VCaP (cell line): ENCODE results near the gene P2RX6.

Source experiments
- H3K27ac ChIP-seq: fragments of 450-650 bp; 2 replicates; pipeline ENCODE4 v1.5.1; 2017
- CTCF ChIP-seq: fragments of 450-650 bp; conservative IDR thresholded peaks from 2 replicates; pipeline ENCODE4 v1.5.1; 2017; ENCODE audit warnings: mild to moderate bottlenecking, moderate library complexity

The P2RX6 gene

DNA sequence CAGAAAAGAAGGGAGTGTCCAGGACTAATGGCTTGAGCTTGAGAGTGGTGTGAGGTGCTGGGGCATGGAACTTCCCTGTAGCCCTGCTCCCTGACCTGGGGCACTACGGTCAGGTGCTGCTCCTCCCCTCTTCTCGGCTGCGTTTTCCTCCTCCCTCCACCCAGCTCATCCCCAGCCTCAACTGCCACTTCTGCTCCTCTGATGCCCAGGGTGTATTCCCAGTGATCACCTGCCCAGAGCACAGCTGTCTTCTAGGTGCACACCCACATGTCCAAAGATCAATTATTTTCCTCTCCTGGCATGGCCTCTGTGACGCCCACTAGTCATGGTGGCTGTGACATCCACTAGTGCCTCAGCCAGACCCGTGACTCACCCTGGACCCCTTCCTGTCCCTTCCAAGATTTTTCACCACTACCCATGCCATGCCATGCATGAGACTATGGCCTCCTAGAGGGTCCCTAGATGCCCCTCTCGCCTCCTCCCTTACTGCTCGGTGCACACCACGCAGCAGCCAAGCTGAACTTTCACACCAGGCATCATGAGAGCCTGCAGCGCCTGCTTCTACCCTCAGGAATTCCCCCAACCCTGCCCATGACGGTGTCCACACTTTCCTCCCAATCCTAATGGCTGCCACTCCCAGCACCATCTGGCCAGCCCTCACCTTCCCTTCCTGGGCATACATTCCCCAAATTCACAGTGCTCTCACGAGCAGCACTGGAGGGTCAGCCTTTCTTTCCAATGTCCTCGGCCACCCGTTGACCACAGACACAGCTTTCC lies 1.9 kb downstream of the P2RX6 start:
- H3K27ac ChIP-seq, result no peak overlapping the region
- no peak for TF ChIP-seq CTCF

- no peak overlapping the region for H3K27ac ChIP-seq
- TF ChIP-seq CTCF, result no peak
Measured at GRCh38 chr22:21018314-21018713, 3.3 kb downstream of the P2RX6 start.

- no peak overlapping the region for H3K27ac ChIP-seq
- TF ChIP-seq CTCF, result peak; percentile 43; the same call in 1 of the 2 replicates
Measured at GRCh38 chr22:21020802-21021429, 6.0 kb downstream of the P2RX6 start.

- no peak for TF ChIP-seq CTCF
- no peak overlapping the region for H3K27ac ChIP-seq
Measured at GRCh38 chr22:21022507-21022906, 7.5 kb downstream of the P2RX6 start.

GRCh38 chr22:21022955-21023614 lies 8.1 kb downstream of the P2RX6 start:
- no peak overlapping the region for H3K27ac ChIP-seq
- no peak for TF ChIP-seq CTCF

- no peak overlapping the region for H3K27ac ChIP-seq
- TF ChIP-seq CTCF, result no peak
Measured at GRCh38 chr22:21025266-21025665, 10.3 kb downstream of the P2RX6 start.
